ENCODE data around the gene ENTHD1. TPM values are rescaled to one million over a fixed set of nuclear protein-coding genes. Genes with fewer than 3 reads are reported as not detected.

Gene ENTHD1
- total RNA-seq, 1 donor from 2014 or later, result 0.08 TPM

DNA sequence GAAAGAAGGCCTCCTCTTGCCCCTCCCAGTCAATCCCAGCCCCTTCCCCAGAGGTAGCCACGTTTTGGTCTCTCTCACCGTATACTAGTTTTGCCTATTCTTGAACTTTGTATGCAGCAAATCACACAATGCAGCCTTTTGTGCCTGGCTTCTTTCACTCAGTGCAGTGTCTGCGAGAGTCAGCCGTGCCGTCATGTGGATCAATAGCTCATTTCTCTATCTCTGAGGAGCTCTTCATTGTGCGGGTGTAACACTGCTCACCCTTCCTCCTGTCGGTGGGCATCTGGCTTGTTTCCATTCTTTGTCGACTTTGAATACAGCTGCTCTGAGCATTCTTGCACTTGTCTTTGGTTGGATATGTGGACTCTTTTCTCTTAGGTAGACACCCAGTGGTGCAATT lies 176.5 kb downstream of the ENTHD1 start:
- Mint-ChIP-seq H3K27me3 (ENCODE audit: insufficient read depth) (peaks cover 6% of the 10 kb centered on the region), H3K4me1 (ENCODE audit: low read depth) (peaks cover 9% of the 10 kb centered on the region), H3K27ac (no peak overlapping the region), H3K4me3 (no peak overlapping the region), H3K9me3 (peaks cover 3% of the 10 kb centered on the region), H3K36me3 (ENCODE audit: low read depth) (no peaks in the 10 kb centered on the region)
- no peak for DNase-seq (ENCODE audit: low spot score)
- intact Hi-C loops (cut with micrococcal nuclease), result no loop called here

DNA sequence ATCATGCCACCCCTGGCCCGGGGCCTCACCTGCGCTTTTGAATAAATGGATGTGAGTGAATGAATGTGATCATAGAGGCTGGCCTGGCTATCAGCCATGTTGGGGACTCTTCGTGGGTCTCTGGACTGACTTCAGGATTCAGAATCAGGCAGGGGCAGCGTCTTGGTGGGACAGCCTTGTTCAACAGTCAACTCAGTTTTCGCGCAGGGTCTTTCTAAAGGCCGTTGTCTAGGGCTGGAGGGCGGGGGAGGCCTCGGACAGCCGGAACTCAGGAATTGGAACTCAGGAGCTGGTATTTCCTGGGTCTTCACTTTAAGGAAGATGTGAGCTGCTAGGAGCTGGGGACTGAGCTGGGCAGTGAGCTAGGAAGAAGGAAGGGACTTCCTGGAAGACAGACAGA lies 177.0 kb downstream of the ENTHD1 start:
- H3K4me3 Mint-ChIP-seq, result no peak overlapping the region
- H3K36me3 Mint-ChIP-seq (ENCODE audit: low read depth), result no peaks in the 10 kb centered on the region
- no peak overlapping the region for H3K27ac Mint-ChIP-seq
- H3K9me3 Mint-ChIP-seq, result no peaks in the 10 kb centered on the region
- DNase-seq (ENCODE audit: low spot score), result no peak
- H3K27me3 Mint-ChIP-seq (ENCODE audit: insufficient read depth), result peaks cover 6% of the 10 kb centered on the region
- intact Hi-C loops (cut with micrococcal nuclease), result no loop called here
- peaks cover 6% of the 10 kb centered on the region for H3K4me1 Mint-ChIP-seq (ENCODE audit: low read depth)

DNA sequence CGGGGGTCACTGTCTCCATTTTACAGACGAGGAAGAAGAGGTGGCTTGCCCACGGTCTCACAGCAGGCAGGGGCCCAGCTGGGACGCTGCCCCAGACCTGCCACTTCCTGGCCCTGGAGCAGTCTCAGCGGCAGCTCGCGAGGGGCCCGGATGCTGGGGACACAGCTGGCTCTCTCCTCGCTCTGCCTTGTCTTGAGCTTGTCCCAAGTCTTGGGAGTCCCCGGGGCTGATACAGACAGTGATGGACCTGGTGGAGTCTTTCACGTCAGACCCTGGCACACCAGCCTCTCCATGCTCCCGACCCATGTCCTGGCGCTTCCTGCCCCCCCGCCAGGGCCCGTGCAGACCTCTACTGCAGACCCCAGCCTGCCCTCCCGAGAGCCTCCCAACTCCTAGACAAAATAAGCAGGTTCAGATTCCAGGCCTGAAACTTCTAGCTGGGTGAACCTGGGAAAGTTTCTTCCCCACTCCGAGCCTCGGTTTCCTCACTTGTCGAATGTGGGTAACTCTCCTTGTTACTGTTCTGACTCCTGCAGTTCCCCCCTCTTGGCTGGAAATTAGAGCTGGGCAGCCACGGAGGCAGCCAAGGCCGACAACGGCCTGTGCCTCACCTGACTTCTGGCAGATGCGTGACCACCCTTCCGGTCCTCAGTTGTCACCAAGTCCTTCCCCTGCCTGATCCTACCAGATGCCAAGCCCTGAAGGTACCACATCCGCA lies 177.6 kb downstream of the ENTHD1 start:
- no peaks in the 10 kb centered on the region for H3K9me3 Mint-ChIP-seq
- intact Hi-C loops (cut with micrococcal nuclease), result no loop called here
- H3K27ac Mint-ChIP-seq, result no peak overlapping the region
- H3K4me1 Mint-ChIP-seq (ENCODE audit: low read depth), result peaks cover 6% of the 10 kb centered on the region
- no peaks in the 10 kb centered on the region for H3K36me3 Mint-ChIP-seq (ENCODE audit: low read depth)
- no peak overlapping the region for H3K4me3 Mint-ChIP-seq
- no peak for DNase-seq (ENCODE audit: low spot score)
- peaks cover 6% of the 10 kb centered on the region for H3K27me3 Mint-ChIP-seq (ENCODE audit: insufficient read depth)

DNA sequence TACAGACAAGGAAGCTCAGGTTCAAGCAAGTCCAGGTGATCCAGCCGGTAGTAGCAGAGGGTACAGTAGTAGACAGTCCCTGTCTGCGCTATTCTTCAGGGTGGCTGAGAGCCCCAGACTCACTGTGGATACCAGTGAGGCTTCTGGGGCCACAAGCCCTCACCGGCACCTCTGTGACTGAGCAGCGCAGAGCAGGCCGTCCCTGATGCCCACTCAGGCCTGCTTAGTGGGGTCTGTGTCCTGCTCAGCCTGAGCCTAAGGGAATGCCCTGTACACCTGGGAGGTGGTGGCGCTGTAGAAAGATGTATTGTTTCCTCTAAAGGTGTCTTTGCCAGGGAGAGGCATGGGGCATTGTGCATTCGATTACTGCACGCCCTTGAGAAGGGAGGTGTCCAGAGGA lies 179.2 kb downstream of the ENTHD1 start:
- Mint-ChIP-seq H3K36me3 (ENCODE audit: low read depth) (no peaks in the 10 kb centered on the region), H3K27me3 (ENCODE audit: insufficient read depth) (peaks cover 11% of the 10 kb centered on the region), H3K4me1 (ENCODE audit: low read depth) (peaks cover 4% of the 10 kb centered on the region), H3K4me3 (no peak overlapping the region), H3K9me3 (no peaks in the 10 kb centered on the region), H3K27ac (no peak overlapping the region)
- no peak for DNase-seq (ENCODE audit: low spot score)
- intact Hi-C loops (cut with micrococcal nuclease), result no loop called here

DNA sequence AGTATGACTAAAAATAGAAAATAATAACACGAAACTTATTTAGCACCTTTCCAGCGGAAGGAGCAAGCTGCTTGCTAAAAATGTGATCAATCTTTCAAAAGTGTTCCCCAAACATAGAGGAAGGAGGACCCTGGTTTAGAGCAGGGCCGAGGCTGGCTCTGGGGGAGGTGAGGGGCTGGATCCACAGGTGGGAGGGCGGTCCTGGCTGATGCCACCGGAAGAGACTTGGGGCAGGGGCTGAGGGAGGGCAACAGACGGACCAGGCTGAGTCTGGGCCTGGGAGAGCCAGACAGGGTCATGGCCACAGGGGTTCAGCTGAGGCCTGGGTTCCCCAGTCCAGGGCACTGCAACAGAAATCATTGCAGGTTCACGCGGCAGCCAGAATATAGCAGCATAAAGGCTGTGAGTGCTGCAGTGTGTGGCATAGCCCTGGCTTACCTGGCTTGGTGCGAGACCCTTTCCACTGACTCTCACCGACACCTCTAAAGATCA lies 179.7 kb downstream of the ENTHD1 start:
- intact Hi-C loops (cut with micrococcal nuclease), result no loop called here
- Mint-ChIP-seq H3K9me3 (no peaks in the 10 kb centered on the region), H3K27ac (no peak overlapping the region), H3K36me3 (ENCODE audit: low read depth) (no peaks in the 10 kb centered on the region), H3K4me3 (no peak overlapping the region), H3K27me3 (ENCODE audit: insufficient read depth) (peaks cover 11% of the 10 kb centered on the region), H3K4me1 (ENCODE audit: low read depth) (no peaks in the 10 kb centered on the region)
- no peak for DNase-seq (ENCODE audit: low spot score)

DNA sequence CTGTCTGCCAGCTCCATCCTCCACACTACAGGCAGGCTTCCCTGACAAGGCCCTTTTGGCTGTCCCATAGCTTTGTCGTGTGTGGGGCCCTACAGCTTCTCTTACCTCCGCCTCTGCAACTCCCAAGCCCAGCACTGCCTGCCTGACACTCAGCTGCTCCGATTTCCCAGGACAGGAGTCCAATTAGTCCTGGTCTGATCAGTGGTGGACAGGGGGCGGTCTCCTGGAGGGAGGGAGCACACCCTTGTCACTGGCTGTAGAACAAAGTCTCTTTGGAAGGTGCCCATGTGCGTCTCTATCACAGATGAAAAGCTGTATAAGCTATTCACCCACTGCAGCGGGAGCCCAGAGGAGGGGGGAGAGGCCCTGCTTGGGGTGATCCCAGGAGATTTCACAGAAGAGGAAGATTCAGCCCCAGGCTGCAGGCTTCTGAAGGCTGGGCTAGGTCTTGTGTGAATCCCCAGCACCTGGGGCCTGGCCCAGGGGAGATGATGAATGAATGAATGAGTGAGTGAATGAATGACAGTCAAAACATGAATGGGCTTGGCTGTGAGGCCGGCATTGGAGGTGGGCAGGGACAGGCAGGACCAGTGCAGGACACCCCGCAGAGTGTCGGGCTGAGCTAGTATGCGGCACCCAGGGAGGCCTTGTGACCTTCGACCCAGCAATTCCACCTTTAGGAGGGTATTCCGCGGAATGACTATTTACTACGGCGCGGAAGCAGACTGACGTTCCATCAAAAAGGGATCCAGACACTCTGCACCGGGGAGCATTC lies 180.6 kb downstream of the ENTHD1 start:
- intact Hi-C loops (cut with micrococcal nuclease), result no loop called here
- H3K9me3 Mint-ChIP-seq, result no peaks in the 10 kb centered on the region
- H3K27me3 Mint-ChIP-seq (ENCODE audit: insufficient read depth), result peaks cover 13% of the 10 kb centered on the region
- H3K4me3 Mint-ChIP-seq, result no peak overlapping the region
- H3K27ac Mint-ChIP-seq, result no peak overlapping the region
- H3K36me3 Mint-ChIP-seq (ENCODE audit: low read depth), result no peaks in the 10 kb centered on the region
- no peak for DNase-seq (ENCODE audit: low spot score)
- H3K4me1 Mint-ChIP-seq (ENCODE audit: low read depth), result no peaks in the 10 kb centered on the region

DNA sequence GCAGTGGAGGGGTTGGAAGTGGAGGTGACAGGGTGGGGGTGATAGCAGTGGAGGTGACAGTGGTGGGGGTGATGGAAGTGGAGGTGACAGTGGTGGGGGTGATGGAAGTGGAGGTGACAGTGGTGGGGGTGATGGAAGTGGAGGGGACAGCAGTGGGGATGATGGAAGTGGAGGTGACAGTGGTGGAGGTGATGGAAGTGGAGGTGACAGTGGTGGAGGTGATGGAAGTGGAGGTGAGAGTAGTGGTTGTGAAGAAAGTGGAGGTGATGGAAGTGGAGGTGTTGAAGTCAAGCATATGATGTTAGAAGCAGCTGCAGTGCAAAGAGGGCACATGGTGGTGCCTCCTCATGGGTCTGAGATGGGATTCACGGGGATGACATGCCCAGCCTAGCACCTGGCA lies 181.5 kb downstream of the ENTHD1 start:
- intact Hi-C loops (cut with micrococcal nuclease), result no loop called here
- H3K4me1 Mint-ChIP-seq (ENCODE audit: low read depth), result no peaks in the 10 kb centered on the region
- H3K4me3 Mint-ChIP-seq, result no peak overlapping the region
- H3K27ac Mint-ChIP-seq, result no peak overlapping the region
- no peaks in the 10 kb centered on the region for H3K36me3 Mint-ChIP-seq (ENCODE audit: low read depth)
- peaks cover 13% of the 10 kb centered on the region for H3K27me3 Mint-ChIP-seq (ENCODE audit: insufficient read depth)
- no peaks in the 10 kb centered on the region for H3K9me3 Mint-ChIP-seq
- no peak for DNase-seq (ENCODE audit: low spot score)

DNA sequence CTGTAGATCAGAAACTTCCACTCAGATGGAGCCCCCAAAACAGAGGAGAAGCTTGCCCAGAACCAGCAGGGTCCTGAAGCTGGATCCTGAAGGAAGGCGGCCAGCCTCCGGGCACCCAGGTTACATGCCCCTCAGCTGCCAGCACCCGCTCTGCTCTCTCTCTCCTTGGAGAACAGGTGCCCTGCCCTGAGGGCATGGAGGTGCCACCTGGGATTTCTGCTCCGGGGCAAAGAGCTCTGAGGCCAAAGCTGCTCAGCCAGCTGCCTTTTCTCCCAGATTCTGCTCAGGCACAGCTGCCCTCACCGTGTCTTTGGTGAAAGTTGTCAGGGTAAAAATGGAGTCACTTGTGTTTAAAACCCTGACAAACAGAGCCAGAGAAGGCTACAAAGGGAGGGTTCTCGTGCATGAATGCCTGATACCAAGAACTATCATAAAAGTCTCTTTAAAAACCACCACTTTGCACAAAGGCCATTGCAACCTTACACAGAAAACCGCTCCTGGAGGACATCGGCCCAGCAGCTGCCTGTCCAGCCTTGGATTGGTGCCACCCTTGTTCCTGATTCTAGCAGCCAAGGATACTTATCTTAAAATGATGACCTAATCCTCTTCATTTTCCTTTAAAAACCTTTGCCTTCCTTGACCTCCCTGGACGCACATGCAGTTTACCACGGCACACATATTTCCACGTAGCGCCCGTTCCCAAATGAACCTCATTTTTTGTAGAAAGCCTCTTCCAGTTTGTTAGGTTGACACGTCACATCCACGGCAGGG lies 183.0 kb downstream of the ENTHD1 start:
- intact Hi-C loops (cut with micrococcal nuclease), result no loop called here
- Mint-ChIP-seq H3K9me3 (no peaks in the 10 kb centered on the region), H3K36me3 (ENCODE audit: low read depth) (no peaks in the 10 kb centered on the region), H3K27me3 (ENCODE audit: insufficient read depth) (peaks cover 8% of the 10 kb centered on the region), H3K27ac (no peak overlapping the region), H3K4me3 (no peak overlapping the region), H3K4me1 (ENCODE audit: low read depth) (no peaks in the 10 kb centered on the region)
- DNase-seq (ENCODE audit: low spot score), result no peak

DNA sequence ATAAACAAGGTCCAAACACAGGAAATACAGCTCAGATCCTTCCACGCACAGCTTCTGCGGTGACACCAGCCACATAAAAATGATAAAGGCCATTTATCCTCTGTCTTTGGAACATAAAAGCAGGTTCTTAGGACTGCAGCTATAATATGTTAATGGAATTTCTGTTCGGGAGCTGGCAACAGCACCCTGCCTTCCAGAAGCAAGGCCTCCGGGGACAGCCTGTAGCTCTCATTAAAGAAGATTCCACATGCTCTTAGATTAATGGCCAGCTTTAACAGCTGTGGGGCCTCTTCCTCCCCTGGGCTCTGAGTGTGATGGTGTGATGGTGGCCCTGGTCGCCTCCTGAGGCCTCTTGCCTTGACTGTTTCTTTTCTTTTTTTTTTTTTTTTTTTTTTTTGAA lies 185.7 kb downstream of the ENTHD1 start:
- Mint-ChIP-seq H3K36me3 (ENCODE audit: low read depth) (no peaks in the 10 kb centered on the region), H3K4me1 (ENCODE audit: low read depth) (no peaks in the 10 kb centered on the region), H3K27me3 (ENCODE audit: insufficient read depth) (peaks cover 8% of the 10 kb centered on the region), H3K4me3 (no peak overlapping the region), H3K9me3 (no peaks in the 10 kb centered on the region), H3K27ac (no peak overlapping the region)
- intact Hi-C loops (cut with micrococcal nuclease), result no loop called here
- DNase-seq (ENCODE audit: low spot score), result no peak

DNA sequence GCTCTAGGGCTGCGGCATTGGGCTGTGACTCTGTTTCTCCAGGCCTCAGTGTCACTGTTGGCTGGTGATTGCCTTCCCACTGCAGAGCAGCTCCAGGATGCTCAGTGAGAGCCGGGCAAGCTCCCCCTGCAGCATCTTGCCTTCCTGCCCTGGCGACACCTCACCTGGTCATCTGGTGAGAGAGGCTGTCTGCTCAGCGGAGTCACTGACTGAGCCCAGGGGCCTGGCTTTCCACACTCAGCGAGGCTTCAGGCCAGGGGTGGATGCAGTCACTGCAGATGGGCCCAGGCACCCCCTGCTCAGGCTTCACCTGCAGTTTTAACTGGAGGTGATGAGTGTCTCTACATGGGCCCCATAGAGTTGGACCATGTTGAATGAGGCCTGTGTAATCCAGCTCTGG lies 186.2 kb downstream of the ENTHD1 start:
- Mint-ChIP-seq H3K4me1 (ENCODE audit: low read depth) (no peaks in the 10 kb centered on the region), H3K36me3 (ENCODE audit: low read depth) (no peaks in the 10 kb centered on the region), H3K27me3 (ENCODE audit: insufficient read depth) (peaks cover 8% of the 10 kb centered on the region), H3K27ac (no peak overlapping the region), H3K4me3 (no peak overlapping the region), H3K9me3 (no peaks in the 10 kb centered on the region)
- intact Hi-C loops (cut with micrococcal nuclease), result no loop called here
- DNase-seq (ENCODE audit: low spot score), result no peak

DNA sequence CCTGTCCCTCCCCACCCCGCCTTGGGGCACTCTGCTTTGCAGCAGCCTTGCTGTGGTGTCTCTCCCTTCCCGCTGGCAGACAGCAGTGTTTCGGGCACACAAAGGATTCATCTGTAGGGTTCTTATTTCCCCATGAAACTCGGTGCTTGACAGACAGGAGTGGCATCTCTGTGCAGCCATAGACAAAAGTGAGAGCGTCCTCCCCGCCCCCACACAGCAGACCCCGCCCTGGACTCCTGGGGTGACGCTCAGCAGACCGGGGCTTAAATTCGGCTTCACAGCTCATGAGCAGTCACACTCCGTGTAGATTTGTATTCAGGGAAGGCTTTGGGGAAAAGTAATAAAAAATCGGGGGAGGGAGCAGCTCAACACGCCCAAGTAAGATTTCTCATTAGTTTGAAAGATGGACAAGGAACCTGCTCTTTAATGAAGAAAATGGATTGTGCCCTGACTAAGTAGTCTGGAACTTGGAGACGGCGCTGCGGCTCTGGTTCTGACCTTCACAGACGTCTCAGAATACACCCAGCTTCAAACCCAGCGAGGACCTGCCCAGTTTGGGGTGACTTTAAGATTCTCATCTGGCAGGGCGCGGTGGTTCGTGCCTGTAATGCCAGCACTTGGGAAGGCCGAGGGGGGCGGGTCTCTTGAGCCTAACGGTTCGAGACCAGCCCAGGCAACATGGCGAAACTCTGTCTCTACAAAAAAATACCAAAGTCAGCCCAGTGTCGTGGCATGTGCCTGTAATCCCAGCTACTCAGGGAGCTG lies 187.0 kb downstream of the ENTHD1 start:
- Mint-ChIP-seq H3K27me3 (ENCODE audit: insufficient read depth) (peaks cover 11% of the 10 kb centered on the region), H3K27ac (no peak overlapping the region), H3K9me3 (no peaks in the 10 kb centered on the region), H3K4me3 (no peak overlapping the region), H3K36me3 (ENCODE audit: low read depth) (no peaks in the 10 kb centered on the region), H3K4me1 (ENCODE audit: low read depth) (no peaks in the 10 kb centered on the region)
- intact Hi-C loops (cut with micrococcal nuclease), result no loop called here
- no peak for DNase-seq (ENCODE audit: low spot score)

DNA sequence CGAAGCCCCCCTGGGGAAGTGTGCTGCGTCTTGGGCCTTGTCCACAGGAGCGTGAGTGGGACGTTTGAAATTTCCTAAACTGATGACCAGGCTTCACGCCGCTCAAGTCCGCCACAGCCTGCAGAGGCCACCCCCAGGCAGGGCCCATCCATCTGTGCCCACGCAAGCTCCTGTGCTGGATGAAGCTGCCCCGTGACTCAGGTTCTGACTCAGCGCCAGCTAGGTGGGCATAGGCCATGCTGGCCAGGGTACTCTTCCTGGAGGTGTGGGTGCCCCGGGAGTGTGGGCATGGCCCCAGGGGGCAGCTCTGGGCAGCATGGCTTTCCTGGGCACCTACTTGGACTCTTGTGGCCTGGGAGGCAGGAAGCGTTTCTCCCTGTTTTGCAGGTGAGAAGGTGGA lies 188.2 kb downstream of the ENTHD1 start:
- Mint-ChIP-seq H3K27ac (no peak overlapping the region), H3K4me1 (ENCODE audit: low read depth) (no peaks in the 10 kb centered on the region), H3K27me3 (ENCODE audit: insufficient read depth) (peaks cover 9% of the 10 kb centered on the region), H3K36me3 (ENCODE audit: low read depth) (no peaks in the 10 kb centered on the region), H3K4me3 (no peak overlapping the region), H3K9me3 (no peaks in the 10 kb centered on the region)
- DNase-seq (ENCODE audit: low spot score), result no peak
- intact Hi-C loops (cut with micrococcal nuclease), result no loop called here
